Caco-2 (cell line): ENCODE measurements around the gene SPRYD4. TPM values are rescaled to one million over a fixed set of nuclear protein-coding genes. Genes with fewer than 3 reads are reported as not detected.

Experiments
- BruUV-seq: library from RNA; stranded (reverse); fragments of 400-500 nt; replicated peaks from 2 replicates; lab custom pipeline; 2021; lab: Mats Ljungman, UMichigan
- CTCF ChIA-PET: fragments of 300-600 bp; sonication (Branson Sonifier 250); formaldehyde crosslinking; loops from one replicate; lab custom pipeline; 2022; ENCODE audit warnings: antibody characterized with exemption; lab: Charles Lee
- POLR2A ChIA-PET: fragments of 300-600 bp; sonication (Branson Sonifier 250); formaldehyde crosslinking; loops from one replicate; lab custom pipeline; 2022; ENCODE audit warnings: antibody characterized with exemption; lab: Charles Lee
- DNase-seq, 2 experiments: peaks; one replicate each; pipeline versions ENCODE4 v3.0.0 to v3.0.0-alpha.2; 2020 to 2022
- H3K27me3 ChIP-seq: replicated peaks from 2 replicates; pipeline ENCODE4 v1.6.0; 2011; ENCODE audit warnings: low read length; ENCODE audit not compliant: control insufficient read depth, insufficient read depth
- H3K36me3 ChIP-seq: 2 replicates; pipeline ENCODE4 v1.5.1; 2011; ENCODE audit warnings: low read length; ENCODE audit not compliant: control insufficient read depth, insufficient read depth
- H3K4me1 ChIP-seq: fragments of 250-450 bp; sonication (Bioruptor Pico); 2 replicates; pipeline ENCODE4 v1.5.1; 2020; ENCODE audit warnings: mild to moderate bottlenecking
- H3K4me3 ChIP-seq: 2 replicates; pipeline ENCODE4 v1.5.1; 2011; ENCODE audit warnings: low read depth, mild to moderate bottlenecking, control low read depth, low read length
- H3K9me3 ChIP-seq: fragments of 250-450 bp; sonication (Bioruptor Pico); 2 replicates; pipeline ENCODE4 v1.5.1; 2020; ENCODE audit warnings: mild to moderate bottlenecking, moderate library complexity
- H3K27ac Mint-ChIP-seq: one replicate; pipeline ENCODE4 v1.8.0; 2022; ENCODE audit warnings: mixed read lengths; ENCODE audit not compliant: unreplicated experiment
- H3K27me3 Mint-ChIP-seq: one replicate; pipeline ENCODE4 v1.8.0; 2022; ENCODE audit warnings: mixed read lengths; ENCODE audit not compliant: insufficient read depth, unreplicated experiment
- H3K36me3 Mint-ChIP-seq: one replicate; pipeline ENCODE4 v1.8.0; 2022; ENCODE audit warnings: mild to moderate bottlenecking, mixed read lengths; ENCODE audit not compliant: insufficient read depth, unreplicated experiment
- H3K4me1 Mint-ChIP-seq: one replicate; pipeline ENCODE4 v1.8.0; 2022; ENCODE audit warnings: low read depth, mixed read lengths; ENCODE audit not compliant: unreplicated experiment
- H3K4me3 Mint-ChIP-seq: one replicate; pipeline ENCODE4 v1.8.0; 2022; ENCODE audit warnings: mild to moderate bottlenecking, moderate library complexity, mixed read lengths; ENCODE audit not compliant: unreplicated experiment
- H3K9me3 Mint-ChIP-seq: one replicate; pipeline ENCODE4 v1.8.0; 2022; ENCODE audit warnings: mixed read lengths; ENCODE audit not compliant: unreplicated experiment
- CTCF ChIP-seq, 2 experiments: fragments of 200-600 bp in 1 of 2; IDR thresholded peaks; 1 replicate in 1 of 2; 2 replicates in 1 of 2; pipeline versions ENCODE4 v1.5.1 to v1.8.0; 2011 to 2022; ENCODE audit warnings: antibody characterized with exemption in 1 of 2, control low read depth in 1 of 2, inconsistent platforms in 1 of 2, low read depth in 1 of 2, low read length in 1 of 2, mild to moderate bottlenecking in 1 of 2, moderate library complexity in 1 of 2; ENCODE audit not compliant: insufficient read depth in 1 of 2, severe bottlenecking in 1 of 2, unreplicated experiment in 1 of 2
- intact Hi-C: fragments of 100-400 bp; cut with micrococcal nuclease; formaldehyde crosslinking; loops from one replicate; pipeline ENCODE4 v1.10.0; 2022; ENCODE audit not compliant: unreplicated experiment
- total RNA-seq: library from RNA; stranded (reverse); gene quantifications from 2 replicates; pipeline ENCODE4 v1.2.3, GENCODE V29; 2022

Gene SPRYD4
- total RNA-seq, 1 experiment from 2014 or later = 2.8 TPM

GRCh38 chr12:56448860-56449621 is 19.3 kb upstream of the SPRYD4 start, which contains the start of gene TIMELESS:
TIMELESS (minus strand) TSS chr12:56449426; CDS start chr12:56434170, 15,256 bp downstream.
- no peaks in the 10 kb centered on the region for H3K27me3 Mint-ChIP-seq
- H3K4me1 Mint-ChIP-seq = peaks cover 16% of the 10 kb centered on the region
- Histone ChIP-seq H3K4me3 (peak within 1 kb of the TSS; percentile 65), H3K36me3 (no peaks in the 10 kb centered on the region), H3K9me3 (no peaks in the 10 kb centered on the region), H3K27me3 (no peaks in the 10 kb centered on the region), H3K4me1 (peaks cover 4% of the 10 kb centered on the region; the same call in 1 of the 2 replicates)
- H3K36me3 Mint-ChIP-seq = peaks cover 21% of the 10 kb centered on the region
- H3K4me3 Mint-ChIP-seq = peak within 1 kb of the TSS; percentile 83
- BruUV-seq = TSS peak; percentile 75
- POLR2A ChIA-PET = interaction anchor here (0.9 to 2.2 kb wide), 7 partner anchors 9 to 150 kb away, joined by 3 to 15 read pairs (median 3); partner anchors contain the start of genes CNPY2, PAN2 and STAT2
- peaks cover 12% of the 10 kb centered on the region for H3K9me3 Mint-ChIP-seq
- peak within 1 kb of the TSS; percentile 89 for H3K27ac Mint-ChIP-seq
- no peak for TF ChIP-seq CTCF (IDR thresholded peaks at IDR 0.05; ENCODE audit: insufficient read depth in 1 of 2, low read depth in 1 of 2, low read length in 1 of 2, severe bottlenecking in 1 of 2, unreplicated experiment in 1 of 2)
- intact Hi-C loops = loop anchor here (1.0 to 5.0 kb wide), 3 partner anchors 16 to 117 kb away; partner anchors contain the start of genes PAN2 and STAT2
- CTCF ChIA-PET = interaction anchor here (0.6 to 2.5 kb wide), 7 partner anchors 11 to 133 kb away, joined by 3 to 12 read pairs (median 4); partner anchors contain the start of genes CNPY2 and STAT2
- peak; percentile 85 to 92 for DNase-seq

GRCh38 chr12:56449622-56449984 is 18.8 kb upstream of the SPRYD4 start:
- no peaks in the 10 kb centered on the region for H3K27me3 ChIP-seq

More at GRCh38 chr12:56449622-56449984, 18.8 kb upstream of the SPRYD4 start:
- Mint-ChIP-seq H3K9me3 (peaks cover 6% of the 10 kb centered on the region), H3K4me3 (peak overlapping the region; percentile 83), H3K36me3 (peaks cover 17% of the 10 kb centered on the region), H3K27me3 (no peaks in the 10 kb centered on the region), H3K27ac (peak overlapping the region; percentile 89), H3K4me1 (peaks cover 11% of the 10 kb centered on the region)
- no peak for TF ChIP-seq CTCF (IDR thresholded peaks at IDR 0.05; ENCODE audit: insufficient read depth in 1 of 2, low read depth in 1 of 2, low read length in 1 of 2, severe bottlenecking in 1 of 2, unreplicated experiment in 1 of 2)
- Histone ChIP-seq H3K4me3 (peak overlapping the region; percentile 65), H3K4me1 (peaks cover 4% of the 10 kb centered on the region; the same call in 1 of the 2 replicates), H3K9me3 (no peaks in the 10 kb centered on the region), H3K36me3 (no peaks in the 10 kb centered on the region)
- POLR2A ChIA-PET = interaction anchor here (0.9 to 2.2 kb wide), 7 partner anchors 9 to 150 kb away, joined by 3 to 15 read pairs (median 3); partner anchors contain the start of genes CNPY2, PAN2 and STAT2
- intact Hi-C loops = loop anchor here (1.0 to 5.0 kb wide), 3 partner anchors 15 to 117 kb away; partner anchors contain the start of genes PAN2 and STAT2
- no peak for DNase-seq
- CTCF ChIA-PET = interaction anchor here (0.5 to 2.5 kb wide), 7 partner anchors 10 to 134 kb away, joined by 3 to 12 read pairs (median 4); partner anchors contain the start of genes CNPY2 and STAT2
- TSS peak; percentile 97 for BruUV-seq
